ENCODE results near the gene ANO10. TPM values are rescaled to one million over a fixed set of nuclear protein-coding genes. Genes with fewer than 3 reads are reported as not detected.
A peak's percentile ranks its signal among the peaks of the same experiment; 100 is the strongest.
"Not testable (repeated sequence)": the region's sequence is repeated elsewhere in the genome, so short reads cannot be mapped to it uniquely, and the experiment has no call there.

The ANO10 gene
- total RNA-seq, 4 donors from 2014 or later = 32.8 to 111 (median 54.3) TPM

GRCh38 chr3:43477600-43477999, 144.2 kb downstream of the ANO10 start:
- TF ChIP-seq POLR2A (IDR thresholded peaks at IDR 0.05) = no peak
- no peak for TF ChIP-seq CTCF (IDR thresholded peaks at IDR 0.05)
- intact Hi-C loops (cut with DNase I; ENCODE audit: low total_unique reads) = no loop called here
- Histone ChIP-seq H3K27me3 (no peaks in the 10 kb centered on the region), H3K27ac (peak overlapping the region in 1 of 2 donors; percentile 2), H3K4me3 (no peak overlapping the region), H3K36me3 (no peaks in the 10 kb centered on the region), H3K4me1 (no peaks in the 10 kb centered on the region), H3K9me3 (no peaks in the 10 kb centered on the region)
- DNase-seq = peak in 1 of 2 donors; percentile 31

DNA sequence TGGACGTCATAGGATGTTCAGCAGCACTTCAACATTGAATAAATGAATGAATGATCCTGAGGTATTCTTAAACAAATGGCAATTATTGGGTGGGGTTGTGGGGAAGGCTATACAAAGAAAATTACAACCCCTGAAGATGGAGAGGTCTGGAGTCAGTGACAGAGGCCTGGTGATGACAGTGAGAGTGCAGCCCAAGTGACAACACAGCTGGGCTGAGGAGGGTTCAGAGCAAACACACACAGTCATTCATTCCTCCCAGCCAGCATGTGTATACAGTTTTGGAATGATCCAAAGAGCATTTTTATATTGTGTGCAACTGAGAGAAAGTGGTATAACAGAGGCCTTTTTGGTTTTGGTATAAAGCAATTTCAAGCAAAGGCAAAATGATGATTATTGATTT, 148.1 kb downstream of the ANO10 start:
- TF ChIP-seq POLR2A (IDR thresholded peaks at IDR 0.05) (no peak), CTCF (IDR thresholded peaks at IDR 0.05) (no peak)
- Histone ChIP-seq H3K27me3 (no peaks in the 10 kb centered on the region), H3K36me3 (no peaks in the 10 kb centered on the region), H3K4me3 (no peak overlapping the region), H3K27ac (no peak overlapping the region), H3K4me1 (no peaks in the 10 kb centered on the region), H3K9me3 (no peaks in the 10 kb centered on the region)
- no peak for DNase-seq
- intact Hi-C loops (cut with DNase I; ENCODE audit: low total_unique reads) = no loop called here

DNA sequence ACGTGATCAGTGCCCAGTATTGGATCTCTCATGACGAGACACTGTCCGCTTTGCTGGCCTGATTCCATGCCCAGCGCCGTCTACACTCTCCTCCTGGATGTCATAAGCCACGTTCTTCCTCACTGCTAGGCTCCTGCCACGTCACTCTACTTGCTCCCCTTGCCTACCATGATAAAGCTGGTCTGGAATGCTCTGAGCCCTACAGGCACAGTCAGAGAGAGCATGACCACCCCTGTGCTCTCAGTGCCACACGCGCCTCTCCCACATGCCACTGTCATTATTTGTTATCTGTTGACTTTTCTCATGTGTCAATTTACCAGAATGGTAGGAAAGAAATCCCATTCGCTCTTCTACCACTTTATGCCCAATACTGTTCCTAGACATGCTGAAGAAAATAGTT, 148.6 kb downstream of the ANO10 start:
- intact Hi-C loops (cut with DNase I; ENCODE audit: low total_unique reads) = no loop called here
- no peak for TF ChIP-seq CTCF (IDR thresholded peaks at IDR 0.05)
- TF ChIP-seq POLR2A (IDR thresholded peaks at IDR 0.05) = no peak

DNA sequence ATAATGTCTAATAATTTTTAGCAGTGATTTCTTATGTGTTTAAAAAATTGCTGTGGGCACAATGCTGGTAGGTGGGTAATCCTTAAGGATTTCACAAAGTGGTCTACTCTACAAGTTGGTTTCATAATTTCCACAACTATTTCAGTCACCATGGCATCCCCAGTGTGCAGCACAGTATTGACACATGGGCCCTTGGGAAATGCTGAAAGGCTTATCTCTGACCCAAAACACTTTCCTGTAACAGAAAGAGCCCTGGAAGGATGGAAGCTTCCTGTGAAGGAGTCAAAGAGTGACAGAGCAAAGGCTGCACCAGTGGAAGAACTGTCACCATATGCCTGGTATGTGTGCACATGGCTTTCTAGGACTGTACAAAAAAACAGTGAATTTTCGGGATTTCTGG, 153.7 kb downstream of the ANO10 start:
- H3K9me3 ChIP-seq = no peaks in the 10 kb centered on the region
- H3K27ac ChIP-seq = no peak overlapping the region
- intact Hi-C loops (cut with DNase I; ENCODE audit: low total_unique reads) = no loop called here
- no peak overlapping the region for H3K4me3 ChIP-seq
- no peaks in the 10 kb centered on the region for H3K36me3 ChIP-seq
- H3K4me1 ChIP-seq = no peaks in the 10 kb centered on the region
- TF ChIP-seq POLR2A (IDR thresholded peaks at IDR 0.05) (no peak), CTCF (IDR thresholded peaks at IDR 0.05) (no peak)
- H3K27me3 ChIP-seq = no peaks in the 10 kb centered on the region
- no peak for DNase-seq

More for the DNA sequence above, 148.6 kb downstream of the ANO10 start:
- DNase-seq = no peak
- H3K4me1 ChIP-seq = no peaks in the 10 kb centered on the region
- H3K4me3 ChIP-seq = no peak overlapping the region
- no peaks in the 10 kb centered on the region for H3K9me3 ChIP-seq
- H3K27me3 ChIP-seq = no peaks in the 10 kb centered on the region
- H3K36me3 ChIP-seq = no peaks in the 10 kb centered on the region
- no peak overlapping the region for H3K27ac ChIP-seq

GRCh38 chr3:43465109-43465508, 156.7 kb downstream of the ANO10 start:
- intact Hi-C loops (cut with DNase I; ENCODE audit: low total_unique reads) = no loop called here
- Histone ChIP-seq H3K27ac (no peak overlapping the region), H3K36me3 (no peaks in the 10 kb centered on the region), H3K4me1 (no peaks in the 10 kb centered on the region), H3K9me3 (no peaks in the 10 kb centered on the region), H3K4me3 (no peak overlapping the region), H3K27me3 (no peaks in the 10 kb centered on the region)
- DNase-seq = no peak
- no peak for TF ChIP-seq CTCF (IDR thresholded peaks at IDR 0.05)
- TF ChIP-seq POLR2A (IDR thresholded peaks at IDR 0.05) = no peak

- H3K27ac ChIP-seq; H3K4me1 ChIP-seq; intact Hi-C loops (cut with DNase I; ENCODE audit: low total_unique reads); H3K9me3 ChIP-seq; DNase-seq; H3K36me3 ChIP-seq; H3K4me3 ChIP-seq; H3K27me3 ChIP-seq: not testable (repeated sequence)
Observed at GRCh38 chr3:43462566-43462965, 159.2 kb downstream of the ANO10 start.

Data from uterus (tissue), 4 donors.